Sigmoid colon (tissue), 7 donors: Measurements from ENCODE around the gene RALGDS. TPM values are rescaled to one million over a fixed set of nuclear protein-coding genes. Genes with fewer than 3 reads are reported as not detected.

ENCODE experiments used
- DNase-seq: peaks from one replicate; pipeline ENCODE4 v3.0.0-alpha.2; 2019
- H3K27ac ChIP-seq, 4 donors: fragments of 200-600 bp; sonication (generic); one replicate each; pipeline ENCODE4 v1.5.1; 2016 to 2019; ENCODE audit warnings: mild to moderate bottlenecking in 1 of 4
- H3K27me3 ChIP-seq, 3 donors: fragments of 200-600 bp; sonication (generic); one replicate each; pipeline ENCODE4 v1.5.1; 2019; ENCODE audit warnings: mild to moderate bottlenecking in 1 of 3
- H3K36me3 ChIP-seq, 4 donors: fragments of 200-600 bp; sonication (generic); one replicate each; pipeline ENCODE4 v1.5.1; 2016 to 2019
- H3K4me1 ChIP-seq, 4 donors: fragments of 200-600 bp; sonication (generic); one replicate each; pipeline ENCODE4 v1.5.1; 2017 to 2019
- H3K4me3 ChIP-seq, 4 donors: fragments of 200-600 bp; sonication (generic); one replicate each; pipeline ENCODE4 v1.5.1; 2017 to 2019; ENCODE audit warnings: mild to moderate bottlenecking in 2 of 4, moderate library complexity in 1 of 4
- H3K9me3 ChIP-seq, 4 donors: fragments of 200-600 bp in 3 of 4; sonication (generic) in 3 of 4; one replicate each; pipeline versions ENCODE4 v1.5.1 to v1.6.1; 2013 to 2019
- EP300 ChIP-seq, 4 donors: sonication (generic); formaldehyde crosslinking; IDR thresholded peaks; one replicate each; pipeline ENCODE4 v1.6.1; 2017; ENCODE audit warnings: antibody characterized with exemption in 4 of 4
- POLR2A ChIP-seq, 2 donors: fragments of 450-650 bp; IDR thresholded peaks; one replicate each; pipeline ENCODE4 v1.6.1; 2016; ENCODE audit warnings: antibody characterized with exemption in 2 of 2, mild to moderate bottlenecking in 2 of 2, moderate library complexity in 2 of 2
- POLR2AphosphoS5 ChIP-seq, 4 donors: sonication (generic); formaldehyde crosslinking; IDR thresholded peaks; one replicate each; pipeline ENCODE4 v1.6.1; 2017; ENCODE audit warnings: antibody characterized with exemption in 4 of 4
- WGBS, 2 donors: extraction: QIAGEN DNeasy Blood & Tissue Kit; methylation state at CpG; one replicate each; pipeline ENCODE4 v1.1.7; 2013; 5-methylcytosine and 5-hydroxymethylcytosine counted together
- intact Hi-C: fragments of 100-400 bp; cut with DNase I; formaldehyde crosslinking; loops from one replicate; pipeline ENCODE4 v1.15.1; 2023
- polyA plus RNA-seq, 3 donors: library from polyadenylated mRNA; stranded (reverse); fragments of 200-250 nt; gene quantifications; one replicate each; pipeline ENCODE4 v1.2.3, GENCODE V29; 2013
- total RNA-seq, 4 donors: library from RNA; depleted of rRNA; stranded (reverse); fragments of >200 nt; gene quantifications; one replicate each; pipeline ENCODE4 v1.1.0, GENCODE V29; 2016
- TF ChIP-seq, protein P1 (sequence below), 4 experiments: fragments of 450-650 bp in 3 of 4; fragments of 200-600 bp in 1 of 4; IDR thresholded peaks; one replicate each; pipeline ENCODE4 v1.5.1; 2016 to 2019; ENCODE audit warnings: antibody characterized with exemption in 4 of 4, mild to moderate bottlenecking in 3 of 4, moderate library complexity in 2 of 4
- donor health status: healthy with polysubstance abuse.
- donor health status: Bipolar disorder and iron deficiency.
- donor health status: healthy.

RALGDS gene
- total and polyA plus RNA-seq, 7 donors = 27.6 to 52.7 (median 39.6) TPM

DNA sequence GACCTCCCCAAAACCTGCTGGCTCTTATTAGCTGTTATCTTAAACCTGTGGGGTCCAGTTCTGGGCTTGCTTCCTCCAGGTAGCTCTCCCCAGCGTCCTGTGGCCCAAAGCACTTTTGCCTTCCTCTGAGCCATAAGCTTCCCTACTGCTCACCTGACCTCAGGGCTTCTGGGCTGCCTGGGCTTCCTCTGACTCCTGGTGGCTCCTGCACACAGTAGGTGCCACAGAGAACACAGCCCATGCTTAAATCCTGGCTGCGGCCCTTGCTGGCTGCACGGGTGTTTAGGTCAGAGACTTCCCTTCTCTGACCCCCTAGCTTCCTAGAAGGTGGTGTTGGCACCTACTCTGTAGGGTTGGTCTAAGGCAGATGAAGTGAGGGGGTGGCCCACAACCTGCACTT is 2.5 kb downstream of the RALGDS start:
- H3K36me3 ChIP-seq = no peaks in the 10 kb centered on the region
- no peak for DNase-seq
- H3K9me3 ChIP-seq = no peaks in the 10 kb centered on the region
- H3K4me3 ChIP-seq = peak overlapping the region in 2 of 4 donors; percentile 87 to 94
- WGBS, 2 donors = 88 to 93% methylated on average over 3 of the region's 3 CpGs
- peak overlapping the region; percentile 89 to 94 (median 93) for H3K27ac ChIP-seq
- TF ChIP-seq EP300 (IDR thresholded peaks at IDR 0.05) (no peak), POLR2A (IDR thresholded peaks at IDR 0.05) (no peak), POLR2AphosphoS5 (IDR thresholded peaks at IDR 0.05) (no peak)
- TF ChIP-seq, protein P1, sequence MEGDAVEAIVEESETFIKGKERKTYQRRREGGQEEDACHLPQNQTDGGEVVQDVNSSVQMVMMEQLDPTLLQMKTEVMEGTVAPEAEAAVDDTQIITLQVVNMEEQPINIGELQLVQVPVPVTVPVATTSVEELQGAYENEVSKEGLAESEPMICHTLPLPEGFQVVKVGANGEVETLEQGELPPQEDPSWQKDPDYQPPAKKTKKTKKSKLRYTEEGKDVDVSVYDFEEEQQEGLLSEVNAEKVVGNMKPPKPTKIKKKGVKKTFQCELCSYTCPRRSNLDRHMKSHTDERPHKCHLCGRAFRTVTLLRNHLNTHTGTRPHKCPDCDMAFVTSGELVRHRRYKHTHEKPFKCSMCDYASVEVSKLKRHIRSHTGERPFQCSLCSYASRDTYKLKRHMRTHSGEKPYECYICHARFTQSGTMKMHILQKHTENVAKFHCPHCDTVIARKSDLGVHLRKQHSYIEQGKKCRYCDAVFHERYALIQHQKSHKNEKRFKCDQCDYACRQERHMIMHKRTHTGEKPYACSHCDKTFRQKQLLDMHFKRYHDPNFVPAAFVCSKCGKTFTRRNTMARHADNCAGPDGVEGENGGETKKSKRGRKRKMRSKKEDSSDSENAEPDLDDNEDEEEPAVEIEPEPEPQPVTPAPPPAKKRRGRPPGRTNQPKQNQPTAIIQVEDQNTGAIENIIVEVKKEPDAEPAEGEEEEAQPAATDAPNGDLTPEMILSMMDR (IDR thresholded peaks at IDR 0.05) = no peak
- no peaks in the 10 kb centered on the region for H3K27me3 ChIP-seq
- intact Hi-C loops = no loop called here
- H3K4me1 ChIP-seq = peaks cover 0 to 94% (median 80%) of the 10 kb centered on the region in 4 donors

DNA sequence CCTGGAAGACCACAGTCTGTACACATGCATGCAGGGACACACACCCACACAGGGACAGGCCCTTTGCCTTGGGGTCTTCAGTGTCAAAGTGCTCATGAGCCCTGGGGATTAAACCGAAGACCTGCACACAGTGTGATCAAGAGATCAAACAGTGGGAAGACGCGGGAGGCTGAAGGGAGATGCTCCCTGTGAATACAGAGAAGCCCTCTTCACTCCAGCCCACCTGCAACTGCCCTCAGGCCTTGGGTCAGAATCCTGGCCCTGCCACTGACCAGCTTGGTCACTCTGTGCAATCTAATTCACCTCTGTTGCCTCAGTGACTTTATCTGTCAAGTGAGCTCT is 2.9 kb downstream of the RALGDS start:
- Histone ChIP-seq H3K9me3 (no peaks in the 10 kb centered on the region), H3K4me1 (peaks cover 0 to 96% (median 83%) of the 10 kb centered on the region in 4 donors), H3K4me3 (no peak overlapping the region), H3K36me3 (no peaks in the 10 kb centered on the region), H3K27ac (peak overlapping the region in 3 of 4 donors; percentile 10 to 94 (median 93)), H3K27me3 (no peaks in the 10 kb centered on the region)
- WGBS, 2 donors = 95 to 98% methylated on average over 3 of the region's 3 CpGs
- TF ChIP-seq POLR2AphosphoS5 (IDR thresholded peaks at IDR 0.05) = no peak
- TF ChIP-seq, protein P1 (IDR thresholded peaks at IDR 0.05) = no peak
- no peak for TF ChIP-seq POLR2A (IDR thresholded peaks at IDR 0.05)
- no peak for TF ChIP-seq EP300 (IDR thresholded peaks at IDR 0.05)
- intact Hi-C loops = no loop called here
- no peak for DNase-seq

DNA sequence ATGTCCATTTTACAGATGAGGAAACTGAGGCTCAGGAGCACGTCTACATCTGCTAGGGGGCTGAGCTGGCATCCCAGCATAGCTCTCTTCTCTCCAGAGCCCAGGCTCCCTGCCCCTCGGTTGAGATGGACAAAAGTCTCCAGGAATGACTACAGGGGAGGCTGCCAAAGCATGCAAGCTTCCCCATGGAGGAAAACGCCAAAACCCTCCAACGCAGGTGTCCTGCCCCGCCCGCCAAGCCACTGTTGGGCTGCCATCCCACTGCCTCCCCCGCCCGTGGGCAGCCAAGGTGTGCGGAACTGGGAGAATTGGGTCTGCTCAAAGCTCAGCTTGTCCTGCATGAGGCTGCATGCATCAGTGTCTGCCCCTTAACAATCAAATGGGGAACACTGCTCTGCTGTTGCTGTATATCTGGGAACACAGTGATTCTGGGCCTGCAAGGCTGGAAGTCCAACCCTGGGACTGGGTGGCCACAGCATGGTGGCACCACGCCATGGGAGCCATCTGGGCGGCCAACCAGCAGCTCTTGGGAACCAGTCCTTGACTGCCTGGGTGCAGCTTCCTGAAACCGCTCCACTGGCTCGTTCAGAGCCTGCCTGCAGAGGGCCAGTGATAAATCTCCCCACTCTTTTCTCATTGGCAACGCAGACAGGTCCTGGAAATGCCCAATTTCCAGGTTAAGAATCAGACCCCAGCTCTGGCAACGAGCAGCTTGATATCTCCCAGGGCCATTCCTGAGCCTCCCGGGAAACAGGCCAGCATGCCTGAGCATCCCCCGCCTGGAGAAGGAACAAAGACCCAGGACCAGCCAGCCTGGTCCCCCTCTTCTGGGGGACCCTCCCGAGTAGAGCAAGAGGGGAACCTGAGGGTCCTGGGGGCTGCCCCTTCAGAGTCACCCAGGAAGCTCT is 3.5 kb downstream of the RALGDS start:
- intact Hi-C loops = no loop called here
- H3K4me1 ChIP-seq = peaks cover 0 to 96% (median 85%) of the 10 kb centered on the region in 4 donors

DNA sequence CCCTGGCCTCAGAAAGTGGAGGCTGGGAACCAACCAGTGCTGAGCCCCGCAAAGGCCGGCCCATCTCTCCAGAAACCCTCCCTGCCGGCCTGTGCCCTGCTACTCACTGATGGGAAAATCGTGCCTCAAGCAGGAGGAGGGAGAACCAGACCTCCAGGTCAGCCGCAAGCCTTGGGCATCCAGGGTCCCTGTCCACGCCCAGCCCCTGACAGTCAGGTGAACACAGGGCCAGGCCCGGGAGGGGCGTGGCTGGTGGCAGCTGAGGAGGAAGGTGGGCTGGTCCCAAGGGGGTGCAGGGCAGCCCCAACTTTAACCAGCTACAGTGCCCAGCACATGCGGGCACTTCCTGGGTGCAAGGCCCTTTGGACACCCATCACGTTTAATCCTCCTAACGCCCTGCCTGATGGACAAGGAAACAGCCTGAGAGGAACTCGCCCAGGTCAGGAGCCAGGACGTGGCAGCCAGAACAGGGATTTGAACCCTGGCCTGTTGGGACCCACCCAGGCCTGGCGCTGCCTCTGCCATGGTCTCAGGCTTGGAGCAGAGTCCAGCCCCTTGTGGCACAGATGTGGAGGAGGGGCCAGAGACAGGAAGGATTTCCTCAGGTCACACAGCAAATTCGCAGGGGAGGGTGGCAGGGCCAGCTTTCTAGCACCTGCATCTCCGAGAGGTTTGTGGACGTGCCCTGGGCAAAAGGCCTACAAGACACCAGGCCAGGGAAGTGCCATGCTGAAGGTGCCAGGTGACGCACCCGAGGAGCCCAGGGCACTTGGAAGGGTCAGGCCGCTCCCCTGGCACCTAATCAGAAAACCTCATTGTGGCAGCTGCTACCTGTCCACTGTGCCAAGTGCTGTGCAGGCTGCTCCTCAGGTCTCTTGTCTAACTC is 4.5 kb downstream of the RALGDS start:
- peak overlapping the region; percentile 25 to 94 (median 82) for H3K27ac ChIP-seq
- intact Hi-C loops = no loop called here
- peaks cover 0 to 93% (median 87%) of the 10 kb centered on the region in 4 donors for H3K4me1 ChIP-seq
- no peak for DNase-seq
- H3K9me3 ChIP-seq = no peaks in the 10 kb centered on the region
- TF ChIP-seq POLR2AphosphoS5 (IDR thresholded peaks at IDR 0.05) (no peak), EP300 (IDR thresholded peaks at IDR 0.05) (no peak), POLR2A (IDR thresholded peaks at IDR 0.05) (no peak)
- TF ChIP-seq, protein P1 (IDR thresholded peaks at IDR 0.05) = no peak
- no peaks in the 10 kb centered on the region for H3K27me3 ChIP-seq
- WGBS, 2 donors = 70 to 84% methylated on average over 20 of the region's 20 CpGs
- H3K4me3 ChIP-seq = no peak overlapping the region
- H3K36me3 ChIP-seq = peaks cover 0 to 5% (median 2%) of the 10 kb centered on the region in 4 donors

More for the DNA sequence above, 3.5 kb downstream of the RALGDS start:
- DNase-seq = peak; percentile 86
- Histone ChIP-seq H3K9me3 (no peaks in the 10 kb centered on the region), H3K36me3 (no peaks in the 10 kb centered on the region), H3K4me3 (no peak overlapping the region), H3K27ac (peak overlapping the region in 3 of 4 donors; percentile 10 to 94 (median 93)), H3K27me3 (no peaks in the 10 kb centered on the region)
- TF ChIP-seq POLR2AphosphoS5 (IDR thresholded peaks at IDR 0.05) (peak in 1 of 4 donors; percentile 25), POLR2A (IDR thresholded peaks at IDR 0.05) (no peak)
- TF ChIP-seq, protein P1 (IDR thresholded peaks at IDR 0.05) = no peak
- 70 to 79% methylated on average over 18 of the region's 18 CpGs for WGBS, 2 donors
